HG03108 (cell line): ENCODE results near the gene ARHGEF28.

Experiments used
- ATAC-seq: cut with Tn5 transposase; IDR thresholded peaks from one replicate; pipeline ENCODE4 v1.9.1; 2021; ENCODE audit warnings: moderate library complexity; ENCODE audit not compliant: unreplicated experiment

ARHGEF28 gene

GRCh38 chr5:73691302-73692080 is 65.5 kb downstream of the ARHGEF28 start:
- no peak for ATAC-seq

GRCh38 chr5:73692166-73692640 is 66.2 kb downstream of the ARHGEF28 start:
- no peak for ATAC-seq

GRCh38 chr5:73692981-73693380 is 67.0 kb downstream of the ARHGEF28 start:
- ATAC-seq = no peak

- peak; percentile 20 for ATAC-seq
These were observed 67.6 kb downstream of the ARHGEF28 start for GRCh38 chr5:73693573-73694061.

- peak; percentile 91 for ATAC-seq
These were observed 68.1 kb downstream of the ARHGEF28 start for GRCh38 chr5:73694089-73694488.

GRCh38 chr5:73698011-73698410 is 72.0 kb downstream of the ARHGEF28 start:
- ATAC-seq = no peak

- no peak for ATAC-seq
These were observed 75.6 kb downstream of the ARHGEF28 start for GRCh38 chr5:73701566-73701965.

GRCh38 chr5:73702534-73702933 is 76.5 kb downstream of the ARHGEF28 start:
- no peak for ATAC-seq

- no peak for ATAC-seq
These were observed 77.0 kb downstream of the ARHGEF28 start for GRCh38 chr5:73702951-73703350.

- no peak for ATAC-seq
These were observed 79.4 kb downstream of the ARHGEF28 start for GRCh38 chr5:73705364-73705763.

- no peak for ATAC-seq
These were observed 81.0 kb downstream of the ARHGEF28 start for GRCh38 chr5:73706963-73707362.

- no peak for ATAC-seq
These were observed 83.6 kb downstream of the ARHGEF28 start for GRCh38 chr5:73709536-73710129.

GRCh38 chr5:73716284-73716808 is 90.3 kb downstream of the ARHGEF28 start:
- ATAC-seq = no peak

- ATAC-seq = no peak
These were observed 92.8 kb downstream of the ARHGEF28 start for GRCh38 chr5:73718762-73719161.

GRCh38 chr5:73719632-73720031 is 93.6 kb downstream of the ARHGEF28 start:
- ATAC-seq = no peak

- ATAC-seq = no peak
These were observed 96.2 kb downstream of the ARHGEF28 start for GRCh38 chr5:73722231-73722630.

- no peak for ATAC-seq
These were observed 100.1 kb downstream of the ARHGEF28 start for GRCh38 chr5:73726071-73726470.

- ATAC-seq = no peak
These were observed 100.7 kb downstream of the ARHGEF28 start for GRCh38 chr5:73726606-73727231.

- no peak for ATAC-seq
These were observed 101.5 kb downstream of the ARHGEF28 start for GRCh38 chr5:73727470-73727869.

- ATAC-seq = no peak
These were observed 102.7 kb downstream of the ARHGEF28 start for GRCh38 chr5:73728493-73729273.

GRCh38 chr5:73729329-73729728 is 103.3 kb downstream of the ARHGEF28 start:
- ATAC-seq = no peak
